Suprapubic skin (tissue), 4 donors: ENCODE results near the gene ZNF225. TPM values are rescaled to one million over a fixed set of nuclear protein-coding genes. Genes with fewer than 3 reads are reported as not detected.

ENCODE experiments used
- DNase-seq, 2 donors: peaks; one replicate each; pipeline ENCODE4 v3.0.0-alpha.2; 2019; ENCODE audit warnings: low spot score in 2 of 2
- H3K27ac ChIP-seq: fragments of 200-600 bp; sonication (generic); one replicate; pipeline ENCODE4 v1.5.1; 2019
- H3K27me3 ChIP-seq: fragments of 200-600 bp; sonication (generic); one replicate; pipeline ENCODE4 v1.5.1; 2019
- H3K36me3 ChIP-seq: fragments of 200-600 bp; sonication (generic); one replicate; pipeline ENCODE4 v1.5.1; 2019
- H3K4me1 ChIP-seq: fragments of 200-600 bp; sonication (generic); one replicate; pipeline ENCODE4 v1.5.1; 2019
- H3K4me3 ChIP-seq: fragments of 200-600 bp; sonication (generic); one replicate; pipeline ENCODE4 v1.5.1; 2019; ENCODE audit warnings: mild to moderate bottlenecking
- H3K9me3 ChIP-seq: fragments of 200-600 bp; sonication (generic); one replicate; pipeline ENCODE4 v1.5.1; 2019
- CTCF ChIP-seq, 2 donors: fragments of 200-600 bp in 1 of 2; fragments of 450-650 bp in 1 of 2; sonication (generic) in 1 of 2; IDR thresholded peaks; one replicate each; pipeline ENCODE4 v1.5.1; 2016 to 2019; ENCODE audit warnings: antibody characterized with exemption in 2 of 2, mild to moderate bottlenecking in 1 of 2, moderate library complexity in 1 of 2
- EP300 ChIP-seq: sonication (generic); formaldehyde crosslinking; IDR thresholded peaks from one replicate; pipeline ENCODE4 v1.6.1; 2017; ENCODE audit warnings: antibody characterized with exemption
- POLR2A ChIP-seq, 2 donors: fragments of 450-650 bp; IDR thresholded peaks; one replicate each; pipeline ENCODE4 v1.6.1; 2017; ENCODE audit warnings: antibody characterized with exemption in 2 of 2, mild to moderate bottlenecking in 2 of 2, moderate library complexity in 2 of 2
- POLR2AphosphoS5 ChIP-seq, 3 donors: sonication (generic); formaldehyde crosslinking; IDR thresholded peaks; one replicate each; pipeline ENCODE4 v1.6.1; 2017; ENCODE audit warnings: antibody characterized with exemption in 3 of 3
- WGBS: methylation state at CpG from one replicate; pipeline ENCODE4 v1.1.5; 2018; 5-methylcytosine and 5-hydroxymethylcytosine counted together
- total RNA-seq, 4 donors: library from RNA; depleted of rRNA; stranded (reverse); fragments of >200 nt; gene quantifications; one replicate each; pipeline ENCODE4 v1.1.0, GENCODE V29; 2016

The ZNF225 gene
- total RNA-seq, 4 donors from 2014 or later = 1.5 to 5.4 (median 3.7) TPM

DNA sequence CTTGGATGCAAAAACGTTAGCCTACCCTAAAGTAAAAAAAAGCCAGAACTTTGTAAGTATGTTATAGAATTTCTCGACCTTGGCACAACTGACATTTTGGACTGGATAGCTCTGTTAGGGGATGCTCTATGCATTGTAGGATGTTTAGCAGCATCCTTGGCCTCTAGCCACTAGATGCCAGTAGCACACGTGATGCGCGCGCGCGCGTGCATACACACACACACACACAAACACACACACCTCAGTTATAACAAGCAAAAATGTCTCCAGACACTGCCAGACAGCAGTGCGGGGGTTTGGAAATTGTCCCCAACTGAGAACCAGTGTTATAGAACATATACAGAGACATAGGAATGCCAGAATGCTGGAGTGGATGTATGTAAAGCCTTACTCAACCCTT lies 68.9 kb downstream of the ZNF225 start:
- TF ChIP-seq POLR2A (IDR thresholded peaks at IDR 0.05) (no peak), POLR2AphosphoS5 (IDR thresholded peaks at IDR 0.05) (no peak), CTCF (IDR thresholded peaks at IDR 0.05) (no peak), EP300 (no peak)
- peaks cover 46% of the 10 kb centered on the region for H3K9me3 ChIP-seq
- H3K36me3 ChIP-seq = peaks cover under 1% of the 10 kb centered on the region
- no peak overlapping the region for H3K27ac ChIP-seq
- H3K4me3 ChIP-seq = no peak overlapping the region
- no peaks in the 10 kb centered on the region for H3K4me1 ChIP-seq
- DNase-seq = no peak
- WGBS = 94% methylated on average over 10 of the region's 10 CpGs
- no peaks in the 10 kb centered on the region for H3K27me3 ChIP-seq

Other genes with a start within 250 kb of the ZNF225 start
- gene ZNF404, start 229.4 kb upstream of the ZNF225 start, total RNA-seq = 1 to 10 TPM in 2 of 4 donors, under 1 TPM in 2; 0.72 to 1.6 (median 1.2) TPM
- 10 to 100 TPM in 2 of 4 donors, 1 to 10 TPM in 2; 5.8 to 10.8 (median 9.9) TPM for gene ZNF45, start 178.1 kb upstream of the ZNF225 start, total RNA-seq
- 1 to 10 TPM; 2.1 to 6.8 (median 3.0) TPM for gene ZNF221, start 162.2 kb upstream of the ZNF225 start, total RNA-seq
- 1 to 10 TPM; 2.2 to 10.0 (median 8.0) TPM for gene ZNF155, start 129.2 kb upstream of the ZNF225 start, total RNA-seq
- 10 to 100 TPM in 1 of 4 donors, 1 to 10 TPM in 3; 1.7 to 11.3 (median 2.3) TPM for gene ZNF230, start 110.4 kb upstream of the ZNF225 start, total RNA-seq
- 1 to 10 TPM; 2.7 to 4.3 (median 3.4) TPM for gene ZNF222, start 88.0 kb upstream of the ZNF225 start, total RNA-seq
- gene ZNF223, start 61.4 kb upstream of the ZNF225 start, total RNA-seq = 10 to 100 TPM in 1 of 4 donors, 1 to 10 TPM in 3; 1.3 to 13.4 (median 5.7) TPM
- 1 to 10 TPM; 1.2 to 4.9 (median 1.3) TPM for gene ZNF284, start 41.2 kb upstream of the ZNF225 start, total RNA-seq
- 10 to 100 TPM; 11.5 to 43.9 (median 19.8) TPM for gene ZNF224, start 19.0 kb upstream of the ZNF225 start, total RNA-seq
- gene ZNF234, start 28.2 kb downstream of the ZNF225 start, total RNA-seq = 1 to 10 TPM; 2.6 to 9.0 (median 6.8) TPM
- 10 to 100 TPM; 12.1 to 20.1 (median 13.5) TPM for gene ZNF226, start 51.7 kb downstream of the ZNF225 start, total RNA-seq
- gene ZNF227, start 99.1 kb downstream of the ZNF225 start, total RNA-seq = 10 to 100 TPM in 2 of 4 donors, 1 to 10 TPM in 2; 8.5 to 24.0 (median 15.5) TPM
- gene ZNF233, start 146.5 kb downstream of the ZNF225 start, total RNA-seq = under 1 TPM in 2 of 4 donors, not detected in 2; 0.24 to 0.38 TPM
- 10 to 100 TPM in 1 of 4 donors, 1 to 10 TPM in 3; 2.1 to 11.8 (median 7.0) TPM for gene ZNF235, start 191.6 kb downstream of the ZNF225 start, total RNA-seq
- gene ZNF112, start 243.3 kb downstream of the ZNF225 start, total RNA-seq = 1 to 10 TPM; 1.6 to 7.0 (median 3.5) TPM